A673 (cell line): ENCODE measurements around the gene DNLZ. TPM values are rescaled to one million over a fixed set of nuclear protein-coding genes. Genes with fewer than 3 reads are reported as not detected.

Source experiments
- BruUV-seq: library from RNA; stranded (reverse); fragments of 400-500 nt; replicated peaks from 2 replicates; lab custom pipeline; 2021; lab: Mats Ljungman, UMichigan
- CTCF ChIA-PET: fragments of 300-600 bp; sonication (Branson Sonifier 250); formaldehyde crosslinking; loops from one replicate; lab custom pipeline; 2022; ENCODE audit warnings: antibody characterized with exemption; lab: Charles Lee
- POLR2A ChIA-PET: fragments of 300-600 bp; sonication (Branson Sonifier 250); formaldehyde crosslinking; loops from one replicate; lab custom pipeline; 2022; ENCODE audit warnings: antibody characterized with exemption; ENCODE audit not compliant: low non-redundant PET; lab: Charles Lee
- DNase-seq: peaks from one replicate; pipeline ENCODE4 v3.0.0-alpha.2; 2015; ENCODE audit warnings: low spot score
- H3K27ac ChIP-seq: fragments of 200-600 bp; sonication (generic); 2 replicates; pipeline ENCODE4 v1.5.1; 2016; ENCODE audit warnings: mixed run types, low read depth, mild to moderate bottlenecking, mixed read lengths, antibody characterized with exemption, low read length; ENCODE audit not compliant: poor library complexity, severe bottlenecking
- H3K27me3 ChIP-seq: fragments of 200-600 bp; sonication (generic); replicated peaks from 2 replicates; pipeline ENCODE4 v1.6.1; 2017; ENCODE audit warnings: mixed run types, low read depth, mild to moderate bottlenecking, mixed read lengths, antibody characterized with exemption, low read length; ENCODE audit not compliant: insufficient read depth, poor library complexity
- H3K36me3 ChIP-seq: fragments of 200-600 bp; sonication (generic); 2 replicates; pipeline ENCODE4 v1.6.1; 2016; ENCODE audit warnings: mixed run types, mild to moderate bottlenecking, mixed read lengths, antibody characterized with exemption, low read length; ENCODE audit not compliant: insufficient read depth, poor library complexity, severe bottlenecking
- H3K4me1 ChIP-seq: fragments of 200-600 bp; sonication (generic); 2 replicates; pipeline ENCODE4 v1.6.1; 2017; ENCODE audit warnings: mixed run types, mild to moderate bottlenecking, mixed read lengths, antibody characterized with exemption, low read length; ENCODE audit not compliant: insufficient read depth, poor library complexity, severe bottlenecking
- H3K4me3 ChIP-seq: fragments of 200-600 bp; sonication (generic); 2 replicates; pipeline ENCODE4 v1.5.1; 2016; ENCODE audit warnings: low read depth, mixed run types, mild to moderate bottlenecking, mixed read lengths, low read length; ENCODE audit not compliant: poor library complexity, severe bottlenecking
- H3K9me3 ChIP-seq: fragments of 200-600 bp; sonication (generic); 2 replicates; pipeline ENCODE4 v1.6.1; 2016; ENCODE audit warnings: mixed run types, low read depth, mild to moderate bottlenecking, mixed read lengths, antibody characterized with exemption, low read length; ENCODE audit not compliant: poor library complexity, severe bottlenecking
- CTCF ChIP-seq: fragments of 300-800, 200-600 bp; sonication (generic); conservative IDR thresholded peaks from 2 replicates; pipeline ENCODE4 v1.5.1; 2017; ENCODE audit warnings: low read depth, mild to moderate bottlenecking, antibody characterized with exemption, low read length, moderate library complexity, mixed read lengths
- EZH2 ChIP-seq: fragments of 200-600 bp; sonication (generic); IDR thresholded peaks from 2 replicates; pipeline ENCODE4 v1.6.1; 2017; ENCODE audit warnings: borderline replicate concordance, low read depth, mild to moderate bottlenecking, mixed read lengths, antibody characterized with exemption, low read length; ENCODE audit not compliant: poor library complexity, severe bottlenecking
- intact Hi-C: fragments of 100-400 bp; cut with micrococcal nuclease; formaldehyde crosslinking; loops from one replicate; pipeline ENCODE4 v1.10.0; 2022; ENCODE audit not compliant: unreplicated experiment
- total RNA-seq: library from RNA; stranded (reverse); gene quantifications from 2 replicates; pipeline ENCODE4 v1.2.3, GENCODE V29; 2021

DNLZ gene
- total RNA-seq, 1 experiment from 2014 or later = 37.3 TPM

GRCh38 chr9:136349546-136349945, 14.0 kb downstream of the DNLZ start:
- ChIA-PET POLR2A (no interaction called here), CTCF (no interaction called here)
- Histone ChIP-seq H3K36me3 (no peaks in the 10 kb centered on the region), H3K27ac (no peak overlapping the region), H3K9me3 (no peaks in the 10 kb centered on the region), H3K27me3 (no peaks in the 10 kb centered on the region), H3K4me3 (no peak overlapping the region), H3K4me1 (no peaks in the 10 kb centered on the region)
- DNase-seq = no peak
- BruUV-seq = no TSS peak
- no peak for TF ChIP-seq EZH2
- TF ChIP-seq CTCF = no peak
- intact Hi-C loops = no loop called here

- intact Hi-C loops = no loop called here
- no peaks in the 10 kb centered on the region for H3K27me3 ChIP-seq
- H3K27ac ChIP-seq = no peak overlapping the region
- H3K4me1 ChIP-seq = no peaks in the 10 kb centered on the region
- H3K4me3 ChIP-seq = no peak overlapping the region
- no peak for TF ChIP-seq CTCF
- TF ChIP-seq EZH2 = no peak
- no TSS peak for BruUV-seq
- DNase-seq = no peak
- H3K9me3 ChIP-seq = no peaks in the 10 kb centered on the region
- POLR2A ChIA-PET = no interaction called here
- CTCF ChIA-PET = no interaction called here
- H3K36me3 ChIP-seq = no peaks in the 10 kb centered on the region
Measured at GRCh38 chr9:136348691-136349090, 14.9 kb downstream of the DNLZ start.

DNA sequence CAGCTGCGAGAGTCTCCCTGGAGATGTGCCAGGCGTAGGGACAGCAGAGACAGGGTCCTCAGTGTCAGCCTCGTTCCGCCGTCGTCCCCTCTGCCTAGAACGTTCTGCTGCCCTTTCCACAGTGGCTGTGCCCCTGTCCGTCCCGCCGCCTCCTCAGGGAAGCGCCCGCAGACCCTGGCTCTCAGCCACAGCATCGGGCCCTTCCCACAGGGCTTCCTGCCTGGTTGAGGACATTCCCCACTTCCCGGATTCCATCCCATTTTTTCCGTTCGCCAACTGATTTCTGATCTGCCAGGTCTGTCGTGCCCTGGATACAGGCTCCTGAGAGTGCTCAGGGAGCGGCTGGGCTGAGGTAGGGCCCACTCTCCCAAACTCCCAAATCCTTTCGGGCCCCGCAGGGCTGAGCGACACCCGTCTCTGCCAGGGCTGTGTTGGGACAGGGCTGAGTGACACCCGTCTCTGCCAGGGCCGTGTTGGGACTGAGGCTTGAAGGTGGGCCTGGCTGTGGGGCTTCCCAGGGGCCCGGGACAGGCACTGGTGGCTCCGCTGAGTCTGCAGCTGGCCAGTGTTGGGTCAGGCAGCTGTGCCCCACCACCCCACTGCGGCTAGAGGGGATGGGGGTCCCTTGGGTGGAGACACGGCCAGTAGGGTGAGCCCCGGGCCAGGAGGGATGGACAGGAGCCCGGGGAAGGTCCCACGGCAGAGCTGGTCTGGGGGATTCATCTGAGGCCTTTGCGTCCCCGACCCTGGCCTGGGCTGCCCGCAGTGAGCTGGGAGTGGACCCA, 15.9 kb downstream of the DNLZ start:
- peaks cover 4% of the 10 kb centered on the region for H3K4me1 ChIP-seq
- no peaks in the 10 kb centered on the region for H3K36me3 ChIP-seq
- ChIA-PET CTCF (no interaction called here), POLR2A (no interaction called here)
- intact Hi-C loops = no loop called here
- BruUV-seq = no TSS peak
- no peak for TF ChIP-seq EZH2
- no peak for TF ChIP-seq CTCF
- no peaks in the 10 kb centered on the region for H3K9me3 ChIP-seq
- no peaks in the 10 kb centered on the region for H3K27me3 ChIP-seq
- no peak overlapping the region for H3K4me3 ChIP-seq
- DNase-seq = no peak
- H3K27ac ChIP-seq = no peak overlapping the region
